Measurements from ENCODE around the gene ENPP7. TPM values are rescaled to one million over a fixed set of nuclear protein-coding genes. Genes with fewer than 3 reads are reported as not detected.
"Not testable (repeated sequence)": the region's sequence is repeated elsewhere in the genome, so short reads cannot be mapped to it uniquely, and the experiment has no call there.

ENPP7 gene
- polyA plus RNA-seq, 1 donor: 4.7 TPM

- no peak for DNase-seq
Measured at GRCh38 chr17:79749156-79749815, 18.5 kb downstream of the ENPP7 start.

GRCh38 chr17:79749958-79750357 lies 19.2 kb downstream of the ENPP7 start:
- DNase-seq: no peak

- no peak for DNase-seq
Measured at GRCh38 chr17:79750650-79751545, 20.2 kb downstream of the ENPP7 start.

- no peak for DNase-seq
Measured at GRCh38 chr17:79752175-79752574, 21.4 kb downstream of the ENPP7 start.

- DNase-seq: no peak
Measured at GRCh38 chr17:79754370-79754769, 23.6 kb downstream of the ENPP7 start.

GRCh38 chr17:79754903-79755302 lies 24.2 kb downstream of the ENPP7 start:
- not testable (repeated sequence) for DNase-seq

GRCh38 chr17:79755591-79755990 lies 24.8 kb downstream of the ENPP7 start:
- DNase-seq: no peak

- DNase-seq: no peak
Measured at GRCh38 chr17:79757140-79757745, 26.5 kb downstream of the ENPP7 start.

GRCh38 chr17:79758271-79758670 lies 27.5 kb downstream of the ENPP7 start:
- DNase-seq: no peak

- DNase-seq: no peak
Measured at GRCh38 chr17:79760197-79760906, 29.6 kb downstream of the ENPP7 start.

- DNase-seq: no peak
Measured at GRCh38 chr17:79761894-79762589, 31.3 kb downstream of the ENPP7 start.

- no peak for DNase-seq
Measured at GRCh38 chr17:79765708-79766107, 35.0 kb downstream of the ENPP7 start.

- no peak for DNase-seq
Measured at GRCh38 chr17:79769570-79770506, 39.1 kb downstream of the ENPP7 start.

GRCh38 chr17:79771276-79771675 lies 40.5 kb downstream of the ENPP7 start:
- DNase-seq: no peak

GRCh38 chr17:79772726-79773125 lies 42.0 kb downstream of the ENPP7 start:
- not testable (repeated sequence) for DNase-seq

- no peak for DNase-seq
Measured at GRCh38 chr17:79774561-79774975, 43.8 kb downstream of the ENPP7 start.

GRCh38 chr17:79775632-79776031 lies 44.9 kb downstream of the ENPP7 start:
- DNase-seq: no peak

GRCh38 chr17:79776376-79777119 lies 45.8 kb downstream of the ENPP7 start:
- no peak for DNase-seq

- no peak for DNase-seq
Measured at GRCh38 chr17:79777120-79777893, 46.6 kb downstream of the ENPP7 start.
